ENCODE results near the gene CEP70.
"Not testable (repeated sequence)": the region's sequence is repeated elsewhere in the genome, so short reads cannot be mapped to it uniquely, and the experiment has no call there.

CEP70 gene

DNA sequence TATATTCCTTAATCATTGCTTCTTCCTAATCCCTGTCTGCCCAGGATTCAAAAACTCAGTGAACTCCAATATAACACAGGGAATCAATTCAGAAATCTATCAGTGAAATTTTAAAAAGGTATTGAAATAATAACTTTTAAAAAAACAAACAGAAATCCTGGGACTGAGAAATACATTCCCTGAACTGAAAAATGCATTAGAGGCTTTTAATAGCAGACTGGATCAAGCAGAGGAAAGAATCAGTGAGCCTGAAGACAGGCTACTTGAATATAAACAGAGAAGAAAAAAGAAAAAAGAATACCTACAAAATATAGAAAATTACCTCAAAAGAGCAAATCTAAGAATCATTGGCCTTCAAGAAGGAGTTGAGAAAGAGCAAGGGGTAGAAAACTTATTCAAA is 54.7 kb downstream of the CEP70 start:
- Histone ChIP-seq H3K4me3 (replicated peaks; ENCODE audit: insufficient read depth, low read length) (no peak overlapping the region), H3K27me3 (ENCODE audit: insufficient read depth, poor library complexity, severe bottlenecking) (peaks cover 4% of the 10 kb centered on the region), H3K27ac (replicated peaks) (no peak overlapping the region)
- TF ChIP-seq GABPA (IDR thresholded peaks at IDR 0.05; ENCODE audit: low read depth) (no peak), SPI1 (IDR thresholded peaks at IDR 0.05; ENCODE audit: borderline replicate concordance, low read depth) (no peak), POLR2AphosphoS5 (IDR thresholded peaks at IDR 0.05; ENCODE audit: low read depth) (no peak)
- TF ChIP-seq, protein P1, sequence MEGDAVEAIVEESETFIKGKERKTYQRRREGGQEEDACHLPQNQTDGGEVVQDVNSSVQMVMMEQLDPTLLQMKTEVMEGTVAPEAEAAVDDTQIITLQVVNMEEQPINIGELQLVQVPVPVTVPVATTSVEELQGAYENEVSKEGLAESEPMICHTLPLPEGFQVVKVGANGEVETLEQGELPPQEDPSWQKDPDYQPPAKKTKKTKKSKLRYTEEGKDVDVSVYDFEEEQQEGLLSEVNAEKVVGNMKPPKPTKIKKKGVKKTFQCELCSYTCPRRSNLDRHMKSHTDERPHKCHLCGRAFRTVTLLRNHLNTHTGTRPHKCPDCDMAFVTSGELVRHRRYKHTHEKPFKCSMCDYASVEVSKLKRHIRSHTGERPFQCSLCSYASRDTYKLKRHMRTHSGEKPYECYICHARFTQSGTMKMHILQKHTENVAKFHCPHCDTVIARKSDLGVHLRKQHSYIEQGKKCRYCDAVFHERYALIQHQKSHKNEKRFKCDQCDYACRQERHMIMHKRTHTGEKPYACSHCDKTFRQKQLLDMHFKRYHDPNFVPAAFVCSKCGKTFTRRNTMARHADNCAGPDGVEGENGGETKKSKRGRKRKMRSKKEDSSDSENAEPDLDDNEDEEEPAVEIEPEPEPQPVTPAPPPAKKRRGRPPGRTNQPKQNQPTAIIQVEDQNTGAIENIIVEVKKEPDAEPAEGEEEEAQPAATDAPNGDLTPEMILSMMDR (IDR thresholded peaks at IDR 0.05; ENCODE audit: insufficient read depth, low read length), result no peak
- TF ChIP-seq, protein P2, sequence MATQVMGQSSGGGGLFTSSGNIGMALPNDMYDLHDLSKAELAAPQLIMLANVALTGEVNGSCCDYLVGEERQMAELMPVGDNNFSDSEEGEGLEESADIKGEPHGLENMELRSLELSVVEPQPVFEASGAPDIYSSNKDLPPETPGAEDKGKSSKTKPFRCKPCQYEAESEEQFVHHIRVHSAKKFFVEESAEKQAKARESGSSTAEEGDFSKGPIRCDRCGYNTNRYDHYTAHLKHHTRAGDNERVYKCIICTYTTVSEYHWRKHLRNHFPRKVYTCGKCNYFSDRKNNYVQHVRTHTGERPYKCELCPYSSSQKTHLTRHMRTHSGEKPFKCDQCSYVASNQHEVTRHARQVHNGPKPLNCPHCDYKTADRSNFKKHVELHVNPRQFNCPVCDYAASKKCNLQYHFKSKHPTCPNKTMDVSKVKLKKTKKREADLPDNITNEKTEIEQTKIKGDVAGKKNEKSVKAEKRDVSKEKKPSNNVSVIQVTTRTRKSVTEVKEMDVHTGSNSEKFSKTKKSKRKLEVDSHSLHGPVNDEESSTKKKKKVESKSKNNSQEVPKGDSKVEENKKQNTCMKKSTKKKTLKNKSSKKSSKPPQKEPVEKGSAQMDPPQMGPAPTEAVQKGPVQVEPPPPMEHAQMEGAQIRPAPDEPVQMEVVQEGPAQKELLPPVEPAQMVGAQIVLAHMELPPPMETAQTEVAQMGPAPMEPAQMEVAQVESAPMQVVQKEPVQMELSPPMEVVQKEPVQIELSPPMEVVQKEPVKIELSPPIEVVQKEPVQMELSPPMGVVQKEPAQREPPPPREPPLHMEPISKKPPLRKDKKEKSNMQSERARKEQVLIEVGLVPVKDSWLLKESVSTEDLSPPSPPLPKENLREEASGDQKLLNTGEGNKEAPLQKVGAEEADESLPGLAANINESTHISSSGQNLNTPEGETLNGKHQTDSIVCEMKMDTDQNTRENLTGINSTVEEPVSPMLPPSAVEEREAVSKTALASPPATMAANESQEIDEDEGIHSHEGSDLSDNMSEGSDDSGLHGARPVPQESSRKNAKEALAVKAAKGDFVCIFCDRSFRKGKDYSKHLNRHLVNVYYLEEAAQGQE (IDR thresholded peaks at IDR 0.05; ENCODE audit: insufficient replicate concordance, low read depth), result no peak
- no peak for DNase-seq (ENCODE audit: low read depth in 1 of 2, low spot score in 1 of 2)

DNA sequence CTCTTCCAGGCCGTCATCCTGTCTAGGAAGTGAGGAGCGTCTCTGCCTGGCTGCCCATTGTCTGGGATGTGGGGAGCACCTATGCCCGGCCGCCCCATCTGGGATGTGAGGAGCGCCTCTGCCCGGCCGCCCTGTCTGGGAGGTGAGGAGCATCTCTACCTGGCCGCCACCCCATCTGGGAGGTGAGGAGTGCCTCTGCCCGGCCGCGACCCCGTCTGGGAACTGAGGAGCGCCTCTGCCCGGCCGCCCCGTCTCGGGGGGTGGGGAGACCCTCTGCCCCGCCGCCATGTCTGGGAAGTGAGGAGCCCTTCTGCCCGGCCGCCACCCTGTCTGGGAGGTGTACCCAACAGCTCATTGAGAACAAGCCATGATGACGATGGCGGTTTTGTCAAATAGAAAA is 72.6 kb downstream of the CEP70 start:
- not testable (repeated sequence) for H3K27me3 ChIP-seq (ENCODE audit: insufficient read depth, poor library complexity, severe bottlenecking); H3K27ac ChIP-seq (replicated peaks); H3K4me3 ChIP-seq (replicated peaks; ENCODE audit: insufficient read depth, low read length); DNase-seq (ENCODE audit: low read depth in 1 of 2, low spot score in 1 of 2)

DNA sequence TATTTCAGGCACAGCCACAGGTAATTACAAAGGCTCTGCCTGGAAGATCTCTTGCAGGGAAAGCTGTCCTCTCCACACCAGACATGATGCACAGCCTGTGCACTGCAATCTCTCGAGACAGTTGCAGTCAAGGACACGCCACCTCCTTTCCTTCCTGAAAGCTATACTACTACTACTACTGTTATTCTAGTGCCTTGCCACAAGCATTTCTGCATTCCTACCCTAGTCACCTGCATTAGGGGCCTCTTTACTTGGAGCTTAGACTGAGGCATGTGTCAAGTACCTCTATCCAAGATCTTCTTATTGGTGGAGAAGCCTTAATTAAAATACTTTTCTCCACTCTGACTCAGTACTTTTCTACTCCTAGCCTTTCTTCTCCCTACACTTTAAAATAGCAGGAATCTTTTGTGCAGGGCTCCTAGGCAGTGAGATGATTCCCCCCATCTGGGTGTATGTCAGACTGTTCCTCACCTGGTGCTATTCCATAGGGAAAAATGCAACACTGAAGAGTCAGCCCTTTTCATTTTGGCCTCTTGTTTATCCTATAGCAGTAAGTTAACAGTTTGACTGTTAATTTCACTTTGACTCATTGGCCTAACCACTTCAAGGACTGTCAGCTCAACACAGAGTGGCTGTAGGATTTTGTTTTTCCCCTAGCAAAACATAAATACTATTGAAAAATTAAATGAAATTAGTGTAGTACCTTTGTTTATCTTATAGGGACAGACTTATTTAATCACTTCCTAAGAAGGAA is 80.8 kb downstream of the CEP70 start:
- TF ChIP-seq SPI1 (IDR thresholded peaks at IDR 0.05; ENCODE audit: borderline replicate concordance, low read depth) (no peak), GABPA (IDR thresholded peaks at IDR 0.05; ENCODE audit: low read depth) (no peak), POLR2AphosphoS5 (IDR thresholded peaks at IDR 0.05; ENCODE audit: low read depth) (no peak)
- TF ChIP-seq, protein P2 (IDR thresholded peaks at IDR 0.05; ENCODE audit: insufficient replicate concordance, low read depth), result no peak
- TF ChIP-seq, protein P1 (IDR thresholded peaks at IDR 0.05; ENCODE audit: insufficient read depth, low read length), result no peak
- no peak overlapping the region for H3K27ac ChIP-seq (replicated peaks)
- peaks cover 3% of the 10 kb centered on the region for H3K27me3 ChIP-seq (ENCODE audit: insufficient read depth, poor library complexity, severe bottlenecking)
- no peak for DNase-seq (ENCODE audit: low read depth in 1 of 2, low spot score in 1 of 2)
- no peak overlapping the region for H3K4me3 ChIP-seq (replicated peaks; ENCODE audit: insufficient read depth, low read length)

DNA sequence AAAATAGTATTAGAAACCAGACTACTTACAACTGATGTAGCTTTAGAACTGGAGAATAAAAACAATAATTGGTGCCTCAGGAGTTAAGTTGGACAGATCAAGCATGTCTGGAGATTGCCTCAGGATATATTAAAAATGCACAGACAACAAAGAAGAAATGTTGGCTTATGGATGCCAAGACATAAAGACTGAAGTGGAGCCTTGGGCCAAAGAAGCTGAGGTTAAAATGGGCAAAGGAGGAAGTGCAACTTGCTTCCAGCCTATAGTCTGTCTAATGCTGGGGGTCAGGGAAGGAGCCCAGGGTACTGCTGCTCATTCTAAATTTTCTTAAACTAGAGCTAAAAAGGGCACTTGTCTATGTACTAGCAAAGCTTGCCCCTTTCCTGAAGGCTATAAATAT is 82.1 kb downstream of the CEP70 start:
- peaks cover 3% of the 10 kb centered on the region for H3K27me3 ChIP-seq (ENCODE audit: insufficient read depth, poor library complexity, severe bottlenecking)
- no peak overlapping the region for H3K4me3 ChIP-seq (replicated peaks; ENCODE audit: insufficient read depth, low read length)
- DNase-seq (ENCODE audit: low read depth in 1 of 2, low spot score in 1 of 2), result no peak
- H3K27ac ChIP-seq (replicated peaks), result no peak overlapping the region
- peak; percentile 68 for TF ChIP-seq SPI1 (IDR thresholded peaks at IDR 0.05; ENCODE audit: borderline replicate concordance, low read depth)
- TF ChIP-seq POLR2AphosphoS5 (IDR thresholded peaks at IDR 0.05; ENCODE audit: low read depth), result no peak

DNA sequence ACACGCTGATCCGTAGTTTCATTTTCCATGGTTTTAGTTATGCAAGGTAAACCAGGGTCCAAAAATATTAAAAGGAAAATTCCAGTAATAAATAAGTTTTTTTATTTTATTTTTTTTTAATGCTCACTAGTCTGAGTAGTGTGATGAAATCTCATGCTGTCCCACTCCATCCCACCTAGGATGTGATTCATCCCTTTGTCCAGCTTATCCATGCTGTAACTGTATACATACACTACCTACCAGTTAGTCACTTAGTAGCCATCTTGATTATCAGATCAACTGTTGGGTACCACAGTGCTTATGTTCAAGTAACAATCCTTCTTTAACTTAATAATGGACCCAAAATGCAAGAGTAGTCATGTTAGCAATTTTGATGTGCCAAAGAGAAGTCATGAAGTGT is 84.5 kb downstream of the CEP70 start:
- Histone ChIP-seq H3K27me3 (ENCODE audit: insufficient read depth, poor library complexity, severe bottlenecking) (no peaks in the 10 kb centered on the region), H3K4me3 (replicated peaks; ENCODE audit: insufficient read depth, low read length) (no peak overlapping the region), H3K27ac (replicated peaks) (no peak overlapping the region)
- TF ChIP-seq, protein P2 (IDR thresholded peaks at IDR 0.05; ENCODE audit: insufficient replicate concordance, low read depth), result no peak
- TF ChIP-seq GABPA (IDR thresholded peaks at IDR 0.05; ENCODE audit: low read depth) (no peak), POLR2AphosphoS5 (IDR thresholded peaks at IDR 0.05; ENCODE audit: low read depth) (no peak), SPI1 (IDR thresholded peaks at IDR 0.05; ENCODE audit: borderline replicate concordance, low read depth) (no peak)
- TF ChIP-seq, protein P1 (IDR thresholded peaks at IDR 0.05; ENCODE audit: insufficient read depth, low read length), result no peak
- DNase-seq (ENCODE audit: low read depth in 1 of 2, low spot score in 1 of 2), result no peak
